RWPE2 (cell line): ENCODE measurements around the gene ARHGEF4.

Experiments used
- ATAC-seq: fragments of 200-7000 bp; cut with Tn5 transposase; 3 replicates; pipeline ENCODE4 v1.9.1; 2021; ENCODE audit warnings: low read depth
- DNase-seq: peaks from one replicate; pipeline ENCODE4 v3.0.0-alpha.2; 2020; ENCODE audit warnings: low spot score
- H3K27ac ChIP-seq: fragments of 450-650 bp; 2 replicates; pipeline ENCODE4 v1.5.1; 2017; ENCODE audit warnings: mild to moderate bottlenecking; ENCODE audit not compliant: poor library complexity, severe bottlenecking
- H3K27me3 ChIP-seq: fragments of 250-450 bp; sonication (Bioruptor Pico); 2 replicates; pipeline ENCODE4 v1.5.1; 2021; ENCODE audit warnings: mild to moderate bottlenecking, moderate library complexity; ENCODE audit not compliant: insufficient read depth, poor library complexity, severe bottlenecking
- H3K36me3 ChIP-seq: fragments of 250-450 bp; sonication (Bioruptor Pico); 2 replicates; pipeline ENCODE4 v1.5.1; 2020; ENCODE audit warnings: low read depth, mild to moderate bottlenecking, moderate library complexity
- H3K4me1 ChIP-seq: fragments of 250-450 bp; sonication (Bioruptor Pico); 2 replicates; pipeline ENCODE4 v1.5.1; 2021; ENCODE audit warnings: mild to moderate bottlenecking, moderate library complexity; ENCODE audit not compliant: insufficient read depth, poor library complexity, severe bottlenecking
- H3K4me3 ChIP-seq: fragments of 250-450 bp; sonication (Bioruptor Pico); 2 replicates; pipeline ENCODE4 v1.5.1; 2021; ENCODE audit warnings: mild to moderate bottlenecking, moderate library complexity; ENCODE audit not compliant: severe bottlenecking
- H3K9me3 ChIP-seq: fragments of 250-450 bp; sonication (Bioruptor Pico); 2 replicates; pipeline ENCODE4 v1.5.1; 2021; ENCODE audit warnings: mild to moderate bottlenecking, moderate library complexity; ENCODE audit not compliant: severe bottlenecking
- CTCF ChIP-seq: fragments of 450-650 bp; IDR thresholded peaks from one replicate; pipeline ENCODE4 v1.5.1; 2017; ENCODE audit warnings: mild to moderate bottlenecking, moderate library complexity; ENCODE audit not compliant: poor library complexity, severe bottlenecking

The ARHGEF4 gene

GRCh38 chr2:131030478-131030971, 193.8 kb downstream of the ARHGEF4 start:
- no peak for ATAC-seq
- peaks cover 3% of the 10 kb centered on the region for H3K4me1 ChIP-seq
- DNase-seq, result no peak

GRCh38 chr2:131031431-131031841, 194.7 kb downstream of the ARHGEF4 start:
- Histone ChIP-seq H3K4me1 (peaks cover 3% of the 10 kb centered on the region), H3K4me3 (no peak overlapping the region), H3K27me3 (no peaks in the 10 kb centered on the region), H3K27ac (no peak overlapping the region), H3K36me3 (no peaks in the 10 kb centered on the region), H3K9me3 (no peaks in the 10 kb centered on the region)
- DNase-seq (no peak), ATAC-seq (no peak)
- TF ChIP-seq CTCF, result no peak

More at GRCh38 chr2:131030478-131030971, 193.8 kb downstream of the ARHGEF4 start:
- no peak for TF ChIP-seq CTCF
- no peaks in the 10 kb centered on the region for H3K27me3 ChIP-seq
- no peak overlapping the region for H3K4me3 ChIP-seq
- no peak overlapping the region for H3K27ac ChIP-seq
- H3K36me3 ChIP-seq, result no peaks in the 10 kb centered on the region
- no peaks in the 10 kb centered on the region for H3K9me3 ChIP-seq

GRCh38 chr2:131031875-131032274, 195.2 kb downstream of the ARHGEF4 start:
- TF ChIP-seq CTCF, result no peak
- Histone ChIP-seq H3K4me1 (peaks cover 3% of the 10 kb centered on the region), H3K27ac (no peak overlapping the region), H3K4me3 (no peak overlapping the region), H3K9me3 (no peaks in the 10 kb centered on the region), H3K36me3 (no peaks in the 10 kb centered on the region), H3K27me3 (no peaks in the 10 kb centered on the region)
- DNase-seq, result no peak
- no peak for ATAC-seq

GRCh38 chr2:131032393-131032836, 195.7 kb downstream of the ARHGEF4 start:
- no peaks in the 10 kb centered on the region for H3K27me3 ChIP-seq
- ATAC-seq (no peak), DNase-seq (no peak)
- no peak overlapping the region for H3K27ac ChIP-seq
- no peak for TF ChIP-seq CTCF
- peaks cover 3% of the 10 kb centered on the region for H3K4me1 ChIP-seq
- H3K4me3 ChIP-seq, result no peak overlapping the region
- no peaks in the 10 kb centered on the region for H3K9me3 ChIP-seq
- H3K36me3 ChIP-seq, result no peaks in the 10 kb centered on the region

- Histone ChIP-seq H3K4me1 (peaks cover 3% of the 10 kb centered on the region), H3K4me3 (no peak overlapping the region), H3K27ac (no peak overlapping the region), H3K36me3 (no peaks in the 10 kb centered on the region), H3K27me3 (no peaks in the 10 kb centered on the region), H3K9me3 (no peaks in the 10 kb centered on the region)
- ATAC-seq, result peak; percentile 5
- no peak for TF ChIP-seq CTCF
- no peak for DNase-seq
Measured at GRCh38 chr2:131033786-131034121, 197.0 kb downstream of the ARHGEF4 start.
